H4 (cell line): ENCODE results near the gene BNIP5. TPM values are rescaled to one million over a fixed set of nuclear protein-coding genes. Genes with fewer than 3 reads are reported as not detected.
"Not testable (repeated sequence)": the region's sequence is repeated elsewhere in the genome, so short reads cannot be mapped to it uniquely, and the experiment has no call there.

Experiments used
- DNase-seq: peaks from one replicate; pipeline ENCODE4 v3.0.0-alpha.2; 2015; ENCODE audit warnings: low spot score
- total RNA-seq: library from RNA; depleted of rRNA; stranded (reverse); fragments of >200 nt; shearing (Covaris generic); gene quantifications from 2 replicates; pipeline ENCODE4 v1.2.3, GENCODE V29; 2014

Gene BNIP5
- total RNA-seq, 1 experiment from 2014 or later, result not detected

DNA sequence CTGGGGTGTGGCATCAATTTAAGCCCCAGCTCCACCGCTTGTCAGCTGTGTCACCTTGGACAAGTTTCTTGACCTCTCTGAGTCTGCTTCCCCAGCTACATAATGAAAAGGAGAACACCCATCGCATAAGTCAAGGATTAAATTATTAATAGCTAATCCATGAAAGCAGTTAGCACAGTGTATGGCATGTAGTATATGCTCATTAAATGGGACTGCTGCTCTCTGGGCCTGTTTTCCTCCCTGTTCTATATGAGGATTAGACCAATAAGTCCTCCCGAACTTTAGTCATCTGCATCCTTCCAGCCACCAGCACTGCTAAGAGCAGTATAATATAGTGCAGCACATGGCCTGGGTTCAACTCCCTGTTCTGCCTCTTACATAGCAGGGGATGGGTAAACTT lies 31.1 kb upstream of the BNIP5 start:
- no peak for DNase-seq

DNA sequence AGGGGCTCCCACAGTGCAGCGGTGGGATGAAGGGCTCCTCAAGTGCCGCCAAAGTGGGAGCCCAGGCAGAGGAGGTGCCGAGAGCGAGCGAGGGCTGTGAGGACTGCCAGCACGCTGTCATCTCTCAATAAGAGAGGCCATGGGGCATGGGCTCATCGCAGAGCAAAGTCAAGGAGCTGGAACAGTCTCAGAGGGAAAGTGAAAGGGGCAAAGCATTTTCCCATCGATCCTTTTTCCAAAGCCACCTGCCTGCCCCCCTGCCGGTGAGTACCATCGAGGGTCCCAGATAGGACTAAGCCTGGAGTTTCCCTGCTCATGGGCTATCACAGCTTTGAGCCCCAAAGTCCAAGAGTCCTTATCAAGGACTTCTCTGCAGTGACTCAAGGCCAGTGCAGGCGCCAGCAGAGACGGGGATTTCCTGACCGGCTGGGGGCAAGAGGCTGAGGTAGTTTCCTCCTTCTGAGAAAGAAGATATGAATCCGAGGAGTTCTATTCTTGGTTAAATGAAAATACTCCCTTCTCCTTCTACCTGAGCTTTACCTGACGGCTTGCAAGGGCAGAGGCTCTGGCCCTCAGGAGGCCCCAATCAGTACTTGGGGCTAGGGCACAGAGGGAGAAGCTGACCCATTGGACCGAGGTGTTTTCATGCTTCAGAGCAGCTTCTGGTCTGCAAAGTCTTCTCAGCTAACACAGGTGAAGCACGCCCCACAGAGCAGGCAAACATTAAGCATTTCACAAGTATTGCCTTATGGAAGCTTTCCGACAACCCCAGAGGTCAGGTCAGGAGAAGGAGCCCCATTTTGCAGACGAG lies 28.2 kb upstream of the BNIP5 start:
- no peak for DNase-seq

DNA sequence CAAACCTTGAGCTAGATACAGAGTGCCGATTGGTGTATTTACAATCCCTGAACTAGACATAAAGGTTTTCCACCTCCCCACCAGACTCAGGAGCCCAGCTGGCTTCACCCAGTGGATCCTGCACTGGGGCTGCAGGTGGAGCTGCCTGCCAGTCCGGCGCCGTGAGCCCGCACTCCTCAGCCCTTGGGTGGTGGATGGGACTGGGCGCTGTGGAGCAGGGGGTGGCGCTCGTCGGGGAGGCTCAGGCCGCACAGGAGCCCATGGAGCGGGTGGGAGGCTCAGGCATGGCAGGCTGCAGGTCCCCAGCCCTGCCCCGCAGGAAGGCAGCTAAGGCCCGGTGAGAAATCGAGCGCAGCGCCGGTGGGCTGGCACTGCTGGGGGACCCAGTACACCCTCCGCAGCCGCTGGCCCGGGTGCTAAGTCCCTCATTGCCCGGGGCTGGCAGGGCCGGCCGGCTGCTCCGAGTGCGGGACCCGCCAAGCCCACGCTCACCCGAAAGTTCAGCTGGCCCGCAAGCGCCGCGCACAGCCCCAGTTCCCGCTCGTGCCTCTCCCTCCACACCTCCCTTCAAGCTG lies 27.5 kb upstream of the BNIP5 start:
- not testable (repeated sequence) for DNase-seq

DNA sequence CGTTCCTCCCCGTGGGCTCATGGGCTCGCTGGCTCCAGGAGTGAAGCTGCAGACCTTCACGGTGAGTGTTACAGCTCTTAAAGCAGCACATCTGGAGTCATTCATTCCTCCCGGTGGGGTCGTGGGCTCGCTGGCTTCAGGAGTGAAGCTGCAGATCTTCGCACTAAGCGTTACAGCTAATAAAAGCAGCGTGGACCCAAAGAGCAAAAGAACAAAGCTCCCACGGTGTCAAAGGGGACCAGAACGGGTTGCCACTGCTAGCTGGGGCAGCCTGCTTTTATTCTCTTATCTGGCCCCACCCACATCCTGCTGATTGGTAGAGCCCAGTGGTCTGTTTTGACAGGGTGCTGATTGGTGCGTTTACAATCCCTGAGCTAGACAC lies 26.7 kb upstream of the BNIP5 start:
- DNase-seq, result not testable (repeated sequence)

DNA sequence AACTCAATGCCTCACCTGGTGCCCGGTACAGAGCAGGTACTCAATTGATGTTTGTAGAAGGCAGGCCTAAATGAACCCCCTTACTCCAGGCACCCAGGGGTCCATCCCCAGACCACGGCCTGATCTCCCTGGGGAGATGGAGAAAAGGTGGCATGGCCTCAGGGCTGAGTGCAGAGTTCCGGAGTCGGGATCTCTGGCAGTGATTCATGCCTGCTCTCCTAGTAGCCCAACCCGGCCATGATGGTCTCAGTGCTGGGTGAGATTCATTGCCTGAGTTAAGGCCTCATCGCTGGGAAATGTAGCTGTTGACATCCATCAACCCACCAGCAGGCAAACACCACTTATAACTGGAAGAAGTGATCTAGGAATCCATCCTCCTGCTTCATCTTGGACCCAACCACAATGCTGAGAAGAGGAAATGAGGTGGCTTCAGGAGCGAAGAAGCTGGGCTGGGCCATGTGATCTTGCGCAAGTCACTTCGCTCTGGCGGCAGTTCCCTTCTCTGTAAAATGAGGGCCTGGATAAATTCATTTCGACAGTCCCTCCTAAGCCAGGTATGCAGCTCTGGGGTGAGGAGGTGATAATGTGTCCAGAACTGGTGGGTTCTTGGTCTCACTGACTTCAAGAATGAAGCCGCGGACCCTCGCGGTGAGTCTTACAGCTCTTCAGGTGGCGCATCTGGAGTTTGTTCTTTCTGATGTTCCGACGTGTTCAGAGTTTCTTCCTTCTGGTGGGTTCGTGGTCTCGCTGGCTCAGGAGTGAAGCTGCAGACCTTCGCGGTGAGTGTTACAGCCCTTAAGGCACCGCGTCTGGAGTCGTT lies 26.1 kb upstream of the BNIP5 start:
- no peak for DNase-seq

DNA sequence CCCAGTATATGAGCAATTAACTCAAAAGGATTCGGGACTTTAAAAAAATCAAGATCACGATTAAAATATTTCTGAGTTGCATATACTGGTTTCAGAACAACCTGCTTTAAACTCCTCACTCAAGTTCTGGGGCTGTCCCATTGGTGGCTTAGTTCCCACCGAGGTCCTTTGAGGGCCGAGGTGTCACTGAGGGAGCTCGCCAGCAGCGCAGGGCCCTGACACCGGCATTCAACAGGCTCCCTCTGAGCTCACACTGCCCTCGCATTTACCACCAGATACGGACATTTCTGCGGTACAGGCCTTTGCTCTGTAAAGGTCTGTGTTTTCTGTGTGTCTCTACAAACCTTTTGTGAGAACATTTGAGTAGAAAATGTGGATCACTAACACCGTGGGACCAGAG lies 24.4 kb upstream of the BNIP5 start:
- DNase-seq, result no peak

DNA sequence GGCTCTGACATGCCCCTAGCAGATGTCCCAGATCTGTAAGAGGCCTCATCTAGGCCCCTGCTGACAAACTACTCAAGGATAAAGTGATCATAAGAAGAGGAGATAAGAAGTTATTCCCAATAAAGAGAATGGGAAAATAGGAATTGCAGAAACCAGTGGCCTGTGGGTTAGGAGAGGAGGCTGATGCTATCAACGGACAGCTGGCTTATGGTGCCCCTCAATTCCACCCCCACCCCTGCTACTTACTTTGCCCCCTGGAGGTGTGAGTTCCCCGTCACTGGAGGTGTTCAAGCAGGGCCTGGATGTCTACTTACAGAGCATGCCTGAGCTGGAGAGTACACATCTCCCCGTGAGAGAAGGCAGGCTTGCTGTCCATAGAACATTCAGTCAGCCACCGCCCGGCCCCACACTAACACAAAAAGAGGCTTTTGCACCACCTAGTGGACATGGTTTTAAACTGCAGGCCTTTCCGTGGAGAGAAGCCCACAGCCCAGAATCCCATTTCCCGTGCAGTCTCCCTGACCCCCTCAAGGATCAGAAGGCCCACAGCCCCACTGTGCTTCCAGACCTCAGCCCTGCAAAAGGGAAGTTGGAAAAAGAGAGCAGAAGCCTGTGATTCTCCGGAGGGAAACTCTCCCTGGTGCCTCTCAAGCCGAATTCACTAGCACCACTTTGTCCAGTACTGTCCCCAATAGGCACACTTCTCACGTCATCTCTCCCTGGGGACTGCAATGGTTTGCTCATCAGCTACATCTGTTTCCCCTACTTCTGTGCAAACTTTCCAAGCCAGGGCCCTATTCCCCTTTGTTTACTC lies 23.8 kb upstream of the BNIP5 start:
- DNase-seq, result peak; percentile 67

DNA sequence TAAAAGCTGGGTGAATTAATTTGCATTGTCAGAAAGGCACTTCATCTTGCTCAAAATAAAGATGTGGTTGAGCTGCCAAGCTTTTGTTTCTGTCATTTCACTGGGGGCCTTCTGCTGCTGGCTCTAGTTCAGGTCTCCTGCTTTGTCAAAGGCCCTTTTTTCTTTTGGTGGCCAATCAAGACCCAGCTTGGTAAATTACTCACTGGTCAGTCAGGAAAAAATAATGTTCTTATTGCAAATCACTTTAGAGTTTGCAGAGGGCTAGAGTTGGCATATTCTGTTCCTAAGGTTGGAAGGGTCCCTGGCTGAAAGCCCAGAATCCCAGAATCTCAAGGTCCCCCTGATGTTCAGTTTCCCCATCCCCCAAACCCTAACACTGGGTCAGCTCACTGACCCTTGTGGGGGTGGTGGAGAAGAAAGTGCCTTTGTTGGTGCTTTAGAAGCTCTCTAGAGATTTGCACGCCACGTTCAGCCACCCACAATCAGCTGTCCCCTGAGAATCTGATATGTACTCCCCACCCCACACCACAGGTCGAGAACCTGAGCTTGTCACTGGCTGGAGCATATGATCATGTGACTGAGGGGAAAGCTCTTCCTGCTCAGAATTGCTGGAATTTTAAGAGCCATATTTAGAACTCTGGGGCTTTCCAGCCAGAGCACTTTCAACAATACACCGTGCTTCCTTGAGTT lies 21.7 kb upstream of the BNIP5 start:
- DNase-seq, result peak; percentile 34

DNA sequence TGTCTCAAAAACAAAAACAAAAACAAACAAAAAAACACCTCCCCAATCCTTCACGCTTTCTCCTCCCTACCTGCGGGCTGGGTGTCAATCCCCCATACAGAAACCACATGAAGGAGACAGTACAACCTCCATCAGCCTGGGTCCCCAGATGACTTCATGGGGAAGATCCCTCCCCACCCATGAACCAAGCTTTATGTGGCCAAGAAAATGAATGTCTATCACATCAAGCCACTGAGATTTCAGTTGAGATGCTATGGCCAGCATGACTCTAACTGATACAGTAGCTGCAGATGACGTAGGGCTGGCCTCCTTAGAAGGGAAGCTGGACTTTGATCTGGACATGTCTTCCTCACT lies 21.2 kb upstream of the BNIP5 start:
- DNase-seq, result no peak

DNA sequence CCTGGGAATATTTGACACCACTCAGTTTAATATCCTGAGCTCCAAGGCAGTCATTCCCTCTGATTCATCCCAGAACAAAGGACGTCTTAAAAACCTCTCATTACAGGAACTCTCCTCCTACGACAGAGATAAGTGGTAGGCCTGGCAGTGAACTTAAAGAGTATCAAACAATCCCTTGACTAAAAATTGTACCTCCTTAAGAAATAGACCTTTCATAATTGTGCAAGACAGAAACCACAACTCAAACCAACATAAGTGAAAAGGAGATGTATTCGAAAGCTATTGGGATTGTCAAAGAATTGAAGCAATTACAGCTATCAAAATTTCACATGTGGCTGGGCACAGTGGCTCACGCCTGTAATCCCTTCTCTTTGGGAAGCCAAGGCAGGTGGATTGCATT lies 19.1 kb upstream of the BNIP5 start:
- DNase-seq, result no peak

DNA sequence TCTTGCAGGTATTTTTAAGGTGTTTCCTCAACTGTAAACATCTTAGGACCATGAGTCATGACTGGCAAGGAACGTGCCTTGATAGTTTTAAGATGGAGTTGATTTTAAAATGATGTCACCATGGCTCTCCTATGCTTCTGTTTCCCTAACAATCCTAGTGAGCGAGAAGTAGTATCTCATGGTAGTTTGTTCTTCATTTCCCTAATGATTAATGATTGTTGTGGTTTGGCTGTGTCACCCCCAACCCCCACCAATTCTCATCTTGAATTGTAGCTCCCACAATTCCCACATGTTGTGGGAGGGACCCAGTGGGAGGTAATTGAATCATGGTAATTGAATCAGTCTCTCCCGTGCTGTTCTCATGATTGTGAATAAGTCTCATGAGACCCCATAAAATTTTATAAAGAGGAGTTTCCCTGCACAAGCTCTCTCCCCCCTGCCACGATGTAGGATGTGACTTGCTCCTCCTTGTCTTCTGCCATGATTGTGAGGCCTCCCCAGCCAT lies 16.8 kb upstream of the BNIP5 start:
- no peak for DNase-seq

DNA sequence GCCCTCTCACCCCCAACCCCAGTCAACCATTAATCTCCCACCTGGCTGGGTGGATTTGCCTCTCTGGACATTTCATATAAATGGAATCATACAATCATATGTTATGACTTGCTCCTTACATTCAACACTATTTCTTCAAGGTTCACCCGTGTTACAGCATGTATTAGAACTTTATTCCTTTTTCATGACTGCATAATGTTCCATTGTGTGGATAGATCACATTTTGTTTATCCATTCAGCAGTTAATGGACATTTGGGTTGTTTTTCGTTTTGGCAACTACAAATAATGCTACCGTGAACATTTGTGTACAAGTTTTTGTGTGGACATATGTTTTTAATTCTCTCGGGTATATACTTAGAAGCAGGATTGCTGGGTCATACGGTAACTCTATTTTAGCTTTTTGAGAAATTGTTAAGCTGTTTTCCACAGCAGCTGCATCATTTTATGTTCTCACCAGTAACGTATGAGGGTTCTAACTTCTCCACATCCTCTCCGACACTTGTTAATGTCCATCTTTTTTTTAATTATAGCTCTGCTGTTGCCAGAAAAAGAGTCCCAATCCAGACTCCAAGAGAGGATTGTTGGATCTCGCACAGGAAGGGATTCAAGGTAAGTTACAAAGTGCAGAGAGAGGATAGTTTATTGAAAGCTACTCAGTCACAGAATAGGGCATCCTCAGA lies 15.9 kb upstream of the BNIP5 start:
- no peak for DNase-seq

DNA sequence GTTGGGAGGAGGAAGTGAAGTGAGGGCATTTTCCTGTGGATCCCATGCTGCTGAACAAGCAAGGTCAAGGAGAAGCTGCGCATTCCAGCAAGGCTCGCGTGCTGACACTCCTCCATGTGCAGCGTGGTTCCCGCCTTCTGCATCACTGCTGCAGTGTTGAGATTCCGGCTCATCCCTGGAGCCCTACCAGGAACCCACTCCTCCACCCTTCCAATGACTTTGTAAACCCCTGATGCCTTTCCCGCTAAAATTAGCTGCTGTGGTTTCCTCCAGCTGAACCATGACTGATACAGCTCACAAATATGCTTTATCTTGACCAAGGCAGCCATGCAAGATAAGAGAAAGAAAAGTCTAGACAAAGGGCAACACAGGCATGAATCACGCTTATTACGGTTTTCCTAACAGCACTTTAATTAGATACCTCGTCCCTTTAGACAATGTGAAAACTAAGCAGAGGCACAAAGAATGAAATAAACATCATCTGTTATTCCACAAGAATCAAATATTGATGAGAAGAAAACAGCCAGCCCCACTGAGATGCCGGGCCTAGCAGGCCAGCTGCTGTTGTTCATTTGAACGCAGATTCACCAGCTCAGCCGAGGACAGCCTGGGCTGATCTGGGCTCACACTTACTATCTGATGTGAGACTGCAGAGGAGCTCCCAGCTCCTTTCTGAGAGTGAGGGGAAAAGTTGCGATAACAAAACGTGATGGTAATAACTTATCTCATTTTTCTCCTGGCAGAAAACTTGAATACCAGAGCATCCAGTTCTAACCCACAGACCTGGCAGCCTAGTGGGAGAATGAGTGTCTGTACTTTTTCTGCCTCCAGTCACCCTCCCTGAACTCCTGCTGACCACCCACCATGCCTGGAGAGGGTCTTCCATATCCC lies 14.2 kb upstream of the BNIP5 start:
- peak; percentile 62 for DNase-seq

DNA sequence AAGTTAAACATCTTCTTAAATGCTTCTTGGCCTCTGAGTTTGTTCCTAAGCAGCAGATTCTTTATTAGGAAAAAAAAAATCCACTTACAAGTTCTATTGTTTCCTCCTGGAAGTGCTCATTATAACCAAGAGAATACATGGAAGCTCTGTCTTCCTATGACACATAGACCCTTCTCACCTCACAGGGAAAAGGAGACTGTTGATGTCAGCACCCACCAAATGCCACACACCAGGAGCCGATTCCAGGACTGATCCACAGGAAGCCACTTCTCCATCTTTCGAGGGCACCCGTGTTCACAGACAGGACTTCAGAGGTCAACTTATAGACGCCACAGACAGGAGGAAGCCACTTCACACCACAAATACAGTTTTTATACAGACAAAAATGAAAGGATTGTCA lies 13.4 kb upstream of the BNIP5 start:
- no peak for DNase-seq

DNA sequence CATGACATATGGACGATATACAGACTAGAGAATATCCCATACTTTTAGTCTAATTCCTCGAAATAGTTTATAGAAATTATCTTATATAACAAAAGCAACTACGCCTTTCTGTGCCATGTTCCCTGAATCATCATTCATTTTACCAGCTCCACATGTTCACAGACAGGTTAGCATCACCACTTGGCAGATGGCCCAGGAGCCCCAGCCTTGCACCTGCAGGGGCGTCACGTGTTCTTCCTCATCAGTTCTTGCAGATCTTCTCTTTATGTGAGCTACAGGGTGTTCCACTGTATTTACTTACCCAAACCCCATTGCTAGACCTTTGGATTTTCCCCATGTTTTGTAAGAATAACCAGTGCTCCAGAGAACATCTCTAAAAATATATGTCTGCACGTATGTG lies 12.6 kb upstream of the BNIP5 start:
- DNase-seq, result no peak

DNA sequence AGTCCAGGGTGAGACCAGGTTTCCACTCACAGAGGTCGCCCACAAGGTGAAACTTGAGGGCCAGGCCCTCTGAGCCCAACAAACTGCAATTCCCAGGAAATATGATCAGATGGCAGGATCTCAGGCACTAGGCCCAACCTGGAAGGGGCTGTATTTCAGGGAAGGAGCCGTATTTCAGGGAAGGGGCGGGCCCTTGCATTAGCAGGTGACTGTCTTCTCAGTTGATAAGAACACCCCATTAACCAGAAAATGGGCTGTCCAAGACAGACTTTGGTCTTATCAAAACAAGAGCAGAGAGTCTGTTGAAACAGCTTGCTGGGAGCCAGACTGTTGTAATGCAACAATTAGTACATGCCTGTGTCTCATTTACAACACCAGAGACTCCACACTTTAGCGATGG lies 10.9 kb upstream of the BNIP5 start:
- no peak for DNase-seq

DNA sequence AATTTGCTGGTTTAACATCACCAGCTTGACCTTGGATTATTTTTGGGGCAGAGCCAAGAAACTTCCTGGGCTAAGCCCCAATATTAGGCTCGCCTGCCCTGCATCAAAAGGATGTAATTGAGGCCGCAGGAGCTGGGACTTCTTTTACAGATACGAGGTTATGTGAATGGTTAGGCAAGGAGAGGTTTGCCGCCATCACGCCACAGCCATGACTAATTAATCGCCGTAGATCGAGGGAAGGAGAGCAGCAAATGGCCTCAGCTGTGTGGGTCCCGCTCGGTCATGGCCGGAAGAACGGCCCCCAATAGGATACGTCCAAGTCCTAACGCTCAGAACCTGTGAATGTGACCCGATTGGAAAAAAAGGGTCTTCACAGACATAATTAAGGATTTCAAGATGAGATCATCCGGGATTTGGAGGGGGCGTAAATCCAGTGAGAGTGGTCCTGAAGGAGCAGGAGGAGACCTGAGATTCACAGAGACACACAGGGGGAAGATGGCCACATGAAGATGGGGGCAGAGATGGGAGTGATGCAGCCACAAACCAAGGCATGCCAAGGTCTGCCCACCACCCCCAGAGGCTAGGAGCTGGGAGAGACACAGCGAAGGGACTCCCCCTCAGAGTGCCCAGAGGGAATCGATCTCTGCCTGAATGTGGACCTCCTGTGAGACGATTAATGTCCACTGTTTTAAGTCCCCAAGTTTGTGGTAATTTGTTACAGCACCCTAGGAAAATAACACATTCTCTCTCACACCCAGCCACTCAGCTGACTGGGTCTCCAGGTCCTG lies 10.0 kb upstream of the BNIP5 start:
- no peak for DNase-seq

DNA sequence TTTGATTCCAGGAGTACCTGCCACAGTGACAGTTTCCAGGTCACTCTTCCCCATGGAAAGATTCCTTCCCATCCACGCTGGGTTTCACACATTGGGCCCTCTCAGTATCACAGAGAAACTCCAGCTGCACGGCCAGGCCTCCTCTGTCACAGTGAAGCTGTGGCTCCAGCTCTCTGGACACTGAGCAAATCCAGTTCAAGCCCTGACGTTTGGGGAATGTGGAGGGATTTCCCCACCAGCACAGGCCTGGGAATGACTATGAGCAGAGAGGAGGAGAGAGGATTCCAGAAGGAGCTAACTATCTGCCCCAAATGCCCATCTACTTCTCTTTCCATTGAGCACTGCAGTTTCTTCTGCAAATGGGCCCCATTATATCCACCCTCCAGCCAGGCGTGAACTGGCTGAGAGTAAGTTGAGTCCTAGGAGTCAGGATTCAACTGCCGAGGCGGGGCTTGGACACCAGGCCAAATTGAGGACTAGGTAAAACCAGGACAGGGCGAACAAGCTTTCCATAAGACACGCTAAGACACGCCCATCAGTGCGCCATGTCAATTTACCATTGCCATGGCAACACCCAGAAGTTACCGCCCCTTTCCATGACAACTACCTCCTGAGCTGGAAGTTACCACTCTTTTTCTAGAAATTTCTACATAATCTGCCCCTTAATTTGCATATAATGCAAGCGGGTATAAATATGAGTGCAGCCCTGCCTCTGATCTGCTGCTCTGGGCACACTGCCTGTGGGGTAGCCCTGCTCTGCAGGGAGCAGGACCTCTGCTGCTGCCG lies 9.2 kb upstream of the BNIP5 start:
- DNase-seq, result no peak
